Stimulated activated CD8-positive, alpha-beta memory T cell treated with anti-CD3 and anti-CD28 coated beads, Interleukin-12 subunit alpha, Interleukin-12 subunit beta, amount 100 ng/mL, for 4 hours (primary cell): ENCODE results near the gene WDR72.
"Not testable (repeated sequence)": the region's sequence is repeated elsewhere in the genome, so short reads cannot be mapped to it uniquely, and the experiment has no call there.

ENCODE experiments used
- DNase-seq: peaks from one replicate; pipeline ENCODE4 v3.0.0-alpha.2; 2020; ENCODE audit warnings: low read depth

Gene WDR72

DNA sequence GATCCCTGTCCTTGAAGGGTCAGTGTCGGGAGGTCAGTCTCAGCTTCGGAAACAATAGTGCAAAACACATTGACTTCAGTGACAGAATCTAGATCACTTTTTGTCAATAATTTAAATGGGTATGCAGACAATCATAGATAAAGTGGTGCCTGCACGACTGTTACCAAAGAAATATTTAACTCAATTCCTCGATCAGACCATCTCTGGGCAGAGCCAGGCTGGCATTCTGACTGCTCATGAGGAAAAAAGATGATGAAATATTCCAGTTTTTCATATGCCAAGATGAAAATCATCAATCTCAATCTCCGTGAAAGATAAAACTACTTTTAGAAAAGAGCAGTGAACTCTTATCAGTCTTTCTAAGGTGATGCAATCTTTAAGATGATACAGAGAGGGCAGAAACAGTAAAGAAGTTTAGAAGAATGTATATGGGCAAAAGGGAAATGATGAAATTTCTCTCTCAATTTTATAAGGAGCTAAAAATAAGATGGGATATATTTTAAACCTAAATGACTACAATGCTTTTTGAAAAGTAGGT lies 169.9 kb downstream of the WDR72 start:
- DNase-seq = no peak

- no peak for DNase-seq
These were observed 170.7 kb downstream of the WDR72 start for GRCh38 chr15:53588773-53589172.

DNA sequence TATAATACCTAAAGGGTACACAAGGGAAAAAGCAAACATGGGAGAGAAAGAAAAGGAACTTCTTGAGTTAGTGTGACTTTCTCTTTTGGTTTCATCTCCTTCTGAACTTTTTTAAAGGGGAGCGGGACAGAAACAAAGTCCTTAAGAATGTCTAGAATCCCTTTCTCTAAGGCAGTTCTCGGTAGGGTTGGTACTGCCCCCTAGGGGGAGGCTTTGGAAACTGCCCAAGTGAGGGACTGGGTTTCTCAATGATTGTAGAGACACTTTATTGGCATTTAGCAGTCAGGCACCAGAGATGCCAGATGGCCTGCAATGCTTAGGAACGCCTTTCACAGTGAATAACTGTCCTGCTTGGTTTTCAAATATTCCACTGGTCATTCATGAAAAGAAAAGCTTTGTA lies 172.7 kb downstream of the WDR72 start:
- DNase-seq = no peak

DNA sequence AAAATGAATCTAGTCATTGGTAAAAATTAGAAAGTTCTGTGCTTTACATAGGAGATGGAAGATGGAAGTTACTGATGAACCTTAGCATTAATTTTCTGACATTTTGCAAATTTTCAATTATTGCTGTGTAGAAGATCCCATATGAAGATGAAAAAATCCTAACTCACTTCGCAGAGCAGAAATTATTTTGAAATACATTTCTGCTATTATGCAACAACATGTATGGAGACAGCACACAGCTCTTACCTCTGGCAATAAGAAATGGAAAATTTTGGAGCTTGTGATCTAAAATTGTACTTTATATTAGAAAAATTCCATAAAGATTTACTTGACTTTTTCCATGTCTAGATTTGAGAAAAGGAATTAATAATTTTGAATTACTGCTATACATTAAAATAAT lies 177.9 kb downstream of the WDR72 start:
- no peak for DNase-seq

- no peak for DNase-seq
These were observed 179.1 kb downstream of the WDR72 start for GRCh38 chr15:53580366-53580765.

DNA sequence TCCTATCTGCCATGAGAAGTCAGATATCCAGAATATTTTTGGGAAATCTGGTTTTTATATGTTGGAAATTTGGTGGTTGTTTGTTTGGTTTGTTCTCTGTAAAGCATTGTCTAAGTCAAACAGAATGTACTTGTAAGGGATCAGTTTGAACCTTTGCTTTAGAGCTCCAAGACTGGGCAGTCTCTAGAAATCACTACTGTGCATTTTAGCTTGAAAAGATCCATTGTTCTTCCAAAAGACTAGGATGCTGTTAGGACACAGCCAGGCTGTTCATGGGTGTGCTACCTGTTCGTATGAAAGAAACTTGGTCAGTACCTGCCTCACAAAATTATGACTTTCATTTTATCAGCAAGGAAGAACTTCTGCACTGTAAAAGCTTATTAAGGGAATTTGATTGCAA lies 182.6 kb downstream of the WDR72 start:
- DNase-seq = no peak

DNA sequence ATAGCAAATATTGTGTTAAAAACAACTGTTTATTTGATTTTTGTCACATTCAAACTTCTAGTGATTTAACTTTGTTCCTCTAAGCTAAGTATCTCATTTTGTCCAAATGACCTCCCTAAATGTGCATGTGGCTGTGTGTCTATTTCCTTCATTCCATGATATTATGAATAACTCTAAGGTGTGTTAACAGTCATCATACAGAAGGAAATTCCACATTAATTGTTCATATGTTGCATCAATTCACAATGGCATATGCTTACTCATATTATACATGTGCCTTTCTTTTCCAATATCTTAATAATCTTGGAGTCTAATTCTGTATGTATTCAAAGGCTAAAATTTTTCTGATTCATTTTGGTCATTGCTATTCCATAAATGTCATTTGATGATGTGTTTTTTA lies 186.4 kb downstream of the WDR72 start:
- no peak for DNase-seq

DNA sequence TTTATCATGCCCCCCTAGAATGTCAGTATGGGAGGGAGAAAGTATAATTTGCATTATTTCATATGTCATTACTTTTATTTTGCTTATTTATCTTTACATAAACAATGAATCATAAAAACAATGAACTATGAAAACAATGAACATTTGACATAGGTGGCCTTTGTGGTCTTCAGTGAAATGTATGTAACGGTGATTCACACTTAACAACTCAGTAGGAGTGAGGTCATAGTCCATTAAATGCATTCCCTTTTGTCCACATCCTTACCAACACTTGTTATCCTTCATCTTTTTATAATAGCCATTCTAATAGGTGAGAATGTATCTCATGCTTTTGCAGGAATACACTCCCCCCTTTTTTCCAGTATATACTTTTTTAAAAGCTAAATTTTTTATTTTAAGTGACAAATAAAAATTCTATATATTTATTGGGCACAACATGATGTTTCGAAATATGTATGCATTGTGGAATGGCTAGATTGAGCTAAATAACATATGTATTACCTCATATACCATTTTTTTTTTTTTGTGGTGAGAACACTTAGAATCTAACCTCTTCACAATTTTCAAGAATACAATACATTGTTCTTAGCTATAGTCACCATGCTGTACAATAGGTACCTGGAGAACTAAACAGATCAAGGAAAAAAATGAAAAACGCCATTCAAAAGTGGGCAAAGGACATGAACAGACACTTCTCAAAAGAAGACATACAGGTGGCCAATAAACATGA lies 189.5 kb downstream of the WDR72 start:
- DNase-seq = no peak

- DNase-seq = no peak
These were observed 192.6 kb downstream of the WDR72 start for GRCh38 chr15:53566912-53567311.

- DNase-seq = no peak
These were observed 193.7 kb downstream of the WDR72 start for GRCh38 chr15:53565721-53566120.

DNA sequence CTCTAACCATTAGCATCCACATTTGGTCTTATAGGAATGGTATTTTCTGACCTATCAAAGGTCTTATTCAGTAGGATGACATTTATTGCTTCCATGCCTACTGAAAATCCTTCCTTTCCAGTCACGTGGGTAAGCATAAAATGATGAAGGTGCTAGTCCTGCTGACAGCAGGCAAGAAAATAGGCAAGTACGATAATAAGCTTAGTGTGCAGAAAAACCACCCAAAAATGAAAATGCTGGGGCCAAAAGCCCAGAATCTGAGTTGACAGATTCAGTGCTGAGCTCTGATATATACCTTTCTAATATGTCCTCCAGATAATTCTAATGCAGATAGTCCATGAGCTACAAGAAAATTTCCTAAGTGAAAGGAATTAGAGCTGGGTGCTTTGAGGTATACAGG lies 194.8 kb downstream of the WDR72 start:
- no peak for DNase-seq

- DNase-seq = no peak
These were observed 195.8 kb downstream of the WDR72 start for GRCh38 chr15:53563627-53564026.

- no peak for DNase-seq
These were observed 199.8 kb downstream of the WDR72 start for GRCh38 chr15:53559364-53560277.

GRCh38 chr15:53558384-53558783 lies 201.1 kb downstream of the WDR72 start:
- DNase-seq = no peak

GRCh38 chr15:53555226-53555625 lies 204.2 kb downstream of the WDR72 start:
- no peak for DNase-seq

DNA sequence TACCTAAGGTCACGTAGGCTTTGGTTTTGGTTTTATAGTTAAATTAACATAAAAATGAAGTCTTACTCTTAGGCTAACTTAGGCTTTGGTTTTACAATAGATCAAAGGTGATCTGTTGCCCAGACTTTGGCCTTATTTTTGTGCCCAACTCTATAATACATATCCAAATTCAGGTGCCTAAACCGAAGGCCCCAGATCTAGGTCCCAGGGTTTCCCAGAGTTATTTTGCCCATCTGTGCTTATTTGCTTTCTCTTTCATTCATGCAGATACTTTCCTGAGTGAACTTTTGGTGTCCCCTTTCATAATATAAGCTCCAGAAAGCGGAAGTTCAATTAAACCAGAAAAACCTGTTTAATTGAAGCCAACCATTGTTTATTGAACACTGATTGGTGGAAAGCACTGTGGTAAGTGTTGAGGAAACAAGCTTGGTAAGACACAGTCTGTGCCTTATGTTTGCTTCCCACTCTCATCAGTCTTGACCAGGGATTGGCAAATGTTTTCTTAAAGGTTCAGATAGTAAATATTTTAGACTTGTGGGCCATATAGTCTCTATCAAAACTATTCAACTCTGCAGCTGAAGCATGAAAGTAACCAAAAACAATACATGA lies 209.7 kb downstream of the WDR72 start:
- DNase-seq = no peak

- no peak for DNase-seq
These were observed 211.2 kb downstream of the WDR72 start for GRCh38 chr15:53548236-53548635.

DNA sequence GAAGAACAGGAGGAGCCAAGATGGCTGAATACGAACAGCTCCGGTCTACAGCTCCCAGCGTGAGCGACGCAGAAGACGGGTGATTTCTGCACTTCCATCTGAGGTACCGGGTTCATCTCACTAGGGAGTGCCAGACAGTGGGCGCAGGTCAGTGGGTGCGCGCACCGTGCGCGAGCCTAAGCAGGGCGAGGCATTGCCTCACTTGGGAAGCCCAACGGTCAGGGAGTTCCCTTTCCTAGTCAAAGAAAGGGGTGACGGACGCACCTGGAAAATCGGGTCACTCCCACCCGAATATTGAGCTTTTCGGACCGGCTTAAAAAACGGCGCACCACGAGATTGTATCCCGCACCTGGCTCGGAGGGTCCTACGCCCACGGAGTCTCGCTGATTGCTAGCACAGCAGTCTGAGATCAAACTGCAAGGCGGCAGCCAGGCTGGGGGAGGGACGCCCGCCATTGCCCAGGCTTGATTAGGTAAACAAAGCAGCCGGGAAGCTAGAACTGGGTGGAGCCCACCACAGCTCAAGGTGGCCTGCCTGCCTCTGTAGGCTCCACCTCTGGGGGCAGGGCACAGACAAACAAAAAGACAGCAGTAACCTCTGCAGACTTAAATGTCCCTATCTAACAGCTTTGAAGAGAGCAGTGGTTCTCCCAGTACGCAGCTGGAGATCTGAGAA lies 218.7 kb downstream of the WDR72 start:
- DNase-seq = not testable (repeated sequence)

DNA sequence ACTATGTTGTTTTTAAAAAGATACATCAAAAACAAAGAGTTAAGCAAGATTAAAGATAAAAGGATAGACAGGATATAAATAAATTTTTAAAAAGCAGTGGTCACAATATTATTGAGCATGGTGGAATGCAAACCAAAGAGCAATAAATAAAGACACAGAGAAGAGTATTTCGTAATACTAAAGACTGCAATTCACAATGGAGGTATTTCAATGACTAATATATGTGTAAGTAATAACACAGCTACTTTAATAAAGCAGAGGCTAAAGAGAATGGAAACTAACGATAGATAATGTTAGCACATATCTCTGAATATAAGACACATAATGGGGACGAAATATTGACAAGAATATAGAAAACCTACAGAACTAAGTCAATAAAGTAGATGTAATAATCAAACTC lies 219.6 kb downstream of the WDR72 start:
- no peak for DNase-seq

DNA sequence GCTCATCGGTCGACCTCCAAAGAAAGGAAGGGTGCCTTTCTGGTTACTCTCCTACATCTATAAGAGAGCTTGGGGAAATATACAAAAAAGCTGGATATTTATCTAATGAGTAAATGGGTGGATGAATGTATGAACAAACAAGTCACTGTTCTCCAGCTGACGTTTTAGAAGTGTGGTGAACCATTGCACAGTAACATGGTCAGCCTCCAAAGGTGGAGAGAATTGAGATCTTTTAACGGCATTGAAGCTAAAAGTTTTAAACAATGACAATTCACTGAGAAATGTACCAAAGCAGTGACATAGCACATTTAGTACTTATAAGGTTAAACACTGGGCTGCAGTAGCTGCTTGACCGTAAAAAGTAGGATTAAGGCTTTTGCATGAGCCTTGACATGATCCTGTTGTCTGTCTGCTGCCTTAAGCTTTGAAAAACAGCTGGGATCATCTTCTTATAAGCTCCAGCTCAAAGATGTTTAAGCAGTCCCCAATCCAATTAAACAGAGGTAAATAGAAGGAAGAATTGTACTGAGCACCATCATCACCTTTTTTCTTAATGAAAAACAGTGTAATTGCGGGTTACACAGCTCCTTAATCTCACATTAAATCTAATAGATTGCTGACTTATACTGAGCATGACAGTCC lies 222.9 kb downstream of the WDR72 start:
- DNase-seq = no peak

DNA sequence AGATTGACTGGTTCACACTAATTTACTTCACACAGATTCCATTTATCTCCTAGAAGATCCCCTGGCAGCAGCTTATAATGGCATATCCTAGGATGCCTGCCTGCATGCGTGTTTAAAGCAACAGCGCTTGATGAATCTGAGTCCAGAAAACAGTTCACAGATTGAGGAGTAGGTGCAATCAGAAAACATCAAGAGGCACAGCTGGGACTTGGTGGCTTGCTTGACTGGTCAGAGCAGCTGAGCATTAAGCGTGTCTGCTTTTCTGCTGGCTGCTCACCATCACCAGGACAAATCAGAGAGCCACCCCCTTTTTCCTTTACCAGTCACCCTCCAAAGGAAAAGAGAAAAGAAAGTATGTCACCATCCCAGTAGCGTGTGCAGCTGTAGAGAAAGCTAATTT lies 223.6 kb downstream of the WDR72 start:
- no peak for DNase-seq
